DMS53 treated with DMSO at 0.1 percent for 48 hours (cell line): Measurements from ENCODE around the gene LPO.

Source experiments
- DNase-seq: peaks from one replicate; lab custom pipeline; 2025; ENCODE audit not compliant: unreplicated experiment; lab: John Stamatoyannopoulos, UW

Gene LPO

DNA sequence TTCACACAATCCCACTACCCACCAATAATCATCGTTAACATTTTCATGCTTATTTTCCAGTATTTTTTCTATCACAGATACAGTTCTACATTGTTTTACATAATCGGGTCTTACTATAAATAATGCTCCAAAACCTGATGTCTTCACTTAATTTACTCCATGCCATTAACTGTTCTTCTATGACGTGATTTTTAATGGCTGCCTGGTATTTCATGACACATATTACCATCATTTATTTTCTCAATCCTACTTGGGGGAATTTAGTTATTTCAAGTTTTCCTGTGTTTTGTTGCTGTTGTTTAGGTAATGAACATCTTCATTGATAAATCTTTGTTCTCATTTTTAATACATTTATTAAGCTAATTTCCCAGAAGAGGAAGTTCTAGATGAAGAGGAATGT, 14.7 kb downstream of the LPO start:
- DNase-seq: no peak

DNA sequence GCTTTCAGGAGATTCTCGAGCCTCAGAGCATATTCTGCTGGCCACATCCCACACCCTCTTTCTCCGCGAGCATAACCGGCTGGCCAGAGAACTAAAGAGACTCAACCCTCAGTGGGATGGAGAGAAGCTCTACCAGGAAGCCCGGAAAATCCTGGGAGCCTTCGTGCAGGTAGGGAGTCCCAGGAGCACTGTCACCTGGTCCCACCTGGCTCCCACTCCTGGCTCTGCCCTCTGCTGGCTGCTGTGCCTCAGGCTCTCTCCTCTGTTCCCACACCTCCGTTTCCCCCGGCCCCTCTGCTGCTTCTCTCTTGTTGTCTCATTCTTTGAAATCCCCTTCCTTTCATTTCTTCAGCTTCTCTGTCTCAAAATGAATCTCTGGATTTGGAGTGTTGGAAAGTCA, 16.4 kb downstream of the LPO start:
- no peak for DNase-seq

DNA sequence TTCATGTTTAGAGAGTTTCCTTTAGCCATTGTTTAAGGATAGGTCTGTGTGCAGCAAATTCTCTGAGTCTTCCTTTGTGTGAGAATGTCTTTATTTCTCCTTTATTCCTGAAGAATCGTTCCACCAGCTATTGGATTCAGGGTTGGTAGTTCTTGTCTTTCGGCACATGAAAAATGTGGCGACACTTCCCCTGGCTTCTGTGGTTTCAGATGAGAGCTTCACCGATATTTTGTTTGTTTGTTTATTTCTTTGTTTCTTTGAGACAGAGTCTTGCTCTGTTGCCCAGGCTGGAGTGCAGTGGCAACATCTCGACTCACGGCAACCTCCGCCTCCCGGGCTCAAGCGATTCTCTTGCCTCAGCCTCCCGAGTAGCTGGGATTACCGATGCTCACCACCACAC, 23.8 kb downstream of the LPO start:
- DNase-seq: no peak

DNA sequence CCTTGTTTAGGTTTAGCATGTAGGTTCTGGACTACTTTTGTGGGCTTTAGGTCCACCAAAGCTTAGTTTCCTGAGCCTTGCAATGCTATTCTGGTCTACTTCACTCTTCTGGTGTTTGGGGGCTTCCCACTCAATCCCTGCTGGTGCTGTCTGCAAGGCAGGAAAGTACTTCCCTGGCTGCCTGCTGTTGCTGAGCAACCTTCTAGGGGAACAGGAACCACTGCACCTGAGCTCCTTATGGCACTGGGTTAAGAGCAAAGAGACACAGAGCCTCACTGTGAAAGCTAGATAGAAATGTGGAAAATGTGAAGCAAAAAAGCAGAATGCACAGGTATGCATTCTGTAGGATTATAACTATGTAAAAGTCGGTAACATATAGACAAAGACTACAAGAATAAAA, 25.4 kb downstream of the LPO start:
- no peak for DNase-seq

DNA sequence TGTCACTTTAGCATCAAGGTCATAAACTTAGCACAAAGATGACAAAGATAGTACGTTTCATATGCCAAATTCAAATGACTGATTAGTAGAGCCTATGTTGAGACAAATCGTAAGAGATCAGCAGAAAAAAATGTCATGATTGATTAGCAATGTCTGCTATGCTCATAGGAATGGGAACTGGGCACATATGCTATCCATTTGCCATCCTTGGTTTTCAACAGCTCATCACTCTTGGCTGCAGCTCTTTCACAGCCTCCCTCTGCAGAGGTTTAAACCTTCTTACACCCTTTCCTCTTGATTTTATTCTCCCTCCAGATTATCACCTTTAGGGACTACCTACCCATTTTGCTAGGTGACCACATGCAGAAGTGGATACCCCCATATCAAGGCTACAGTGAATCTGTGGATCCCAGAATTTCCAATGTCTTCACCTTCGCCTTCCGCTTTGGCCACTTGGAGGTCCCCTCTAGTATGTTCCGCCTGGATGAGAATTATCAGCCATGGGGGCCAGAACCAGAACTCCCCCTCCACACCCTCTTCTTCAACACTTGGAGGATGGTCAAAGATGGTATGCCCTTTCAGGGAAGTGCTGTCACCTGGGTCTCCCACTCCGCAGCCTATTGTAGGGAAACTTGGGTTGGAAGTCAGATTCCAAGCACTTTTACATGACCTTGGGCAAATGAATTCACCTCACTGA, 26.2 kb downstream of the LPO start:
- DNase-seq: no peak

DNA sequence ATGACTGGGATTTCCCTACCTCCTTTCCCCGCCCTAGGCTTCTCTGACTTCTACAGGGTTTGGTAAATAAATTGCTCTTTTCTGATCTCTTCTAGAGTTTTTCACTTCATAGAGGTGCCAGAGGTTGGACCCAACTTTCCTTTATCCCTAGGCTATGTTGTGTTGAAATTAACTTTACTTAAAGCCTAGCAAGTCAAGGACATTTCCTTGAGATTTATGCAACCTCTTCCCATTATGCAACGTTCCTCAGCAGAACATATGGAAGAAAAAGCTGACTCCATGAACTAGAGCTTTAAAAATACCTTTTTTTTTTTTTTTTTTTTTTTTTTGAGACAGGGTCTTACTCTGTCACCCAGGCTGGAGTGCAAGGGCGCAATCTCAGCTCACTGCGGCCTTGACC, 26.9 kb downstream of the LPO start:
- DNase-seq: no peak

DNA sequence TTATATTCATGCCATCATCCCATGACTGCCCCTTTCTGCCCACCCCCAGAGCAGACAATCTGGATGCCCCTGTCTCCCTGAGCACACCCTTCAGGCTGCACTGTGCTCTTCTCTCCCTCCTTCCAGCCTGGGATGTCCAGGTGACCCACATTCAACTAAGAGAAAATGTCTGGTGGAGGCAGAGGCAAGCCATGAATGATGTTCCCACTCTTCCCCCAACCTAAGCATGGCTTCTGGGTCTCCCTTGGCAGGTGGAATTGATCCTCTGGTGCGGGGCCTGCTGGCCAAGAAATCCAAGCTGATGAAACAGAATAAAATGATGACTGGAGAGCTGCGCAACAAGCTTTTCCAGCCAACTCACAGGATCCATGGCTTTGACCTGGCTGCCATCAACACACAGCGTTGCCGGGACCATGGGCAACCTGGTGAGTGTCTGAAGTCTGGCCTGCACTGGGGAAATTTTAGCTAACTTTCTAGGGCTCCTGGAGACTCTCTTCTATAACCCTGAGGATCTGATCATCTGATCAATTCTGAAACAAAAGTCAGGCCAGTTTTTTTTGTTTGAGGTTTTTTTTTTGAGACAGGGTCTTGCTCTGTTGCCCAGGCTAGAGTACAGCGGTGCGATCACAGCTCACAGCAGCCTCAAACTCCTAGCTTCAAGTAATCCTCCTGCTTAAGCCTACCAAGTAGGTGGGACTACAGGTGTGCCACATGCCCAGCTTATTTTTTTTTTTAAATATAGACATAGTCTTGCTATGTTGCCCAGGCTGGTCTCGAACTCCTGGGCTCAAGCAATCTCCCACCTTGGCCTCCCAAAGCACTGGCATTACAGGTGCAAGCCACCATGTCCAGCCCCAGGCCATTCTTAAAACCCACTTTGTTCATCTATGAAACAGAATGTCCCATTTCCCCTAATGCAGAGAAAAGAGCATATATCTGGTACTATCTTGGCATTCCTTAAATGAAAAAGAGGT, 27.8 kb downstream of the LPO start:
- DNase-seq: no peak

DNA sequence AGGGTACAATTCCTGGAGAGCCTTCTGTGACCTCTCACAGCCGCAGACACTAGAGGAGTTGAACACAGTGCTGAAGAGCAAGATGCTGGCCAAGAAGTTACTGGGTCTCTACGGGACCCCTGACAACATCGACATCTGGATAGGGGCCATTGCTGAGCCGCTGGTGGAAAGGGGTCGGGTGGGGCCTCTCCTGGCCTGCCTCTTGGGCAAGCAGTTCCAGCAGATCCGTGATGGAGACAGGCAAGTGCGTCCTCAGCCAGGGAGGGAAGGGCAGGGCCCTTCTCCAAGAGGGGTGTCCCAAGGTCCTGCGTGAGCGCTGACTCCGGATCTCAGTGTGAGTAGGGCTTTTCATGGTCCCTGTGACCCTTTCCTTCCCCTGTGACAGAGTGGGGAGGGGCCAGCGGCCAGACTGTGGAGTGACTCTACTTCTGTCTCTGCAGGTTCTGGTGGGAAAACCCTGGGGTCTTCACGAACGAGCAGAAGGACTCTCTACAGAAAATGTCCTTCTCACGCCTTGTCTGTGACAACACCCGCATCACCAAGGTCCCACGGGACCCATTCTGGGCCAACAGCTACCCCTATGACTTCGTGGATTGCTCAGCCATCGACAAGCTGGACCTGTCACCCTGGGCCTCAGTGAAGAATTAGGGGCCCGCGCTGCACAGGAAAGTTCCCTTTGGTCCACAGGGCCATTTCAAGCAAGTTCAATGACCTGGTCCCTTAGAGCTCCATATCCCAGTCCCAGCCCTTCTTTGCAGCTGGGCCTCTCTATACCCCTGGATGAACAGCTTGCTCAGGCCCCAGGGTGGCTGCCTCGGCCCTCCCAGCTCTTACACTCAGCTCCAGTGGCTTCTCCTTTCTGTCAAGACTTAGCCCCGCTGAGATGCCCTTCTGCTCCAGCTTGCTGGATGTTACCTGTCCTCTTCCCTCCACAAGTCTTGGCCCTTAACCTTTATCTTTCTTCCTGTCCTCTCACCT, 29.3 kb downstream of the LPO start:
- no peak for DNase-seq

DNA sequence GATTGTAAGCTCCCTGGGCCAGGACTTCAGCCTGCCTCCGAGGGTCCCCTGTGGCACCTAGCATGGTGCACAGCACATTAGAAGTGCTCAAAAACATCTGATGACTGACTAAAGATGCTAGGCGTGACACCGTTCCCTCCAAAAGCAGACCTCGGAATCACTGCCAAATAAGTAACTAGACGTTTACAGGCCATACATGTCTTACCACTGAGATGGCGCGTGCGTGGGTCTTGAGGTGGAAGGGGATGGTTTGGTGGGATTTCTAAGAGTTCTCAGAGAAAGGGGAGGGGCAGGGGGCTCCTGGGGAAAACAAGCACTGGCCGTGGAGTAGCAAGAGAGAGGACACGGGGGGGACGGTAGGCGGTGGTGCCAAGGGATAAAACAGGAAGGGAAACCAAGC, 29.9 kb downstream of the LPO start:
- DNase-seq: no peak

DNA sequence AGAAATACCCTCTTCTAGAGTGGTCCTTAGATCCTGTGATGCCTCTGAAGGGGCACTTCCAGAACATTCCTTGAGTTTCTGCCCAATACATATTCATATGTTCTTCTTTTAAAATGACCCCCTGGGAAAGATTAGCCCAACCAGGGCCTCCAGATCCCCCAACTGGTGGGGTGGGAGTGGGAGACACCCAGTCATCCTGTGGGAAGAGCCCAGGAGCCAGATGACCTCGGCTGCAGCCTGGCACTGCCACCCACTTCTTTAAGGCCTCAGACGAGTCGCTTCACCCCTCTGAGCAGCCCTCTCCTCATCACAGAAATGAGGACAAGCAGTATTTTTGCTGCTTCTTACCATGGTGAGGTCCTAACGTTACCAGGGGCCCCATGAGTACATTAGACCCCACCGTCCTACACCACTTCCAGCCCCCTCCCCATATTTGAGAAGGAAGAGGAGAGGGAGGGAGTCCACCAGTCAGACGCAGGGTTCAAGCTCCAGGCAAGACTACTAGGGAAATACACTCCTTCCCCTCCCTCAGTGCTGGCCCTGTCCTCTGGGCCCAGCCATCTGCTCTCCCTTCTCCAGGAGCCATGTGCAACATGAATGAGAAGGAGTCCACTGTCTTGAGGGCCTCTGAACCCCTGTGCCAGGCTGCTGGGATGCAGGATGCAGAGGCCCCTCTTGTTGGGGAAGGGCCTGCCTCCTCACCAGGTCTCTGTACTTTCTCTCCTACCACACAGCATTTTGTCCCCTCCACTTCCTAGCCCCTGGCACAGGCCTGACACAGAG, 30.6 kb downstream of the LPO start:
- no peak for DNase-seq

DNA sequence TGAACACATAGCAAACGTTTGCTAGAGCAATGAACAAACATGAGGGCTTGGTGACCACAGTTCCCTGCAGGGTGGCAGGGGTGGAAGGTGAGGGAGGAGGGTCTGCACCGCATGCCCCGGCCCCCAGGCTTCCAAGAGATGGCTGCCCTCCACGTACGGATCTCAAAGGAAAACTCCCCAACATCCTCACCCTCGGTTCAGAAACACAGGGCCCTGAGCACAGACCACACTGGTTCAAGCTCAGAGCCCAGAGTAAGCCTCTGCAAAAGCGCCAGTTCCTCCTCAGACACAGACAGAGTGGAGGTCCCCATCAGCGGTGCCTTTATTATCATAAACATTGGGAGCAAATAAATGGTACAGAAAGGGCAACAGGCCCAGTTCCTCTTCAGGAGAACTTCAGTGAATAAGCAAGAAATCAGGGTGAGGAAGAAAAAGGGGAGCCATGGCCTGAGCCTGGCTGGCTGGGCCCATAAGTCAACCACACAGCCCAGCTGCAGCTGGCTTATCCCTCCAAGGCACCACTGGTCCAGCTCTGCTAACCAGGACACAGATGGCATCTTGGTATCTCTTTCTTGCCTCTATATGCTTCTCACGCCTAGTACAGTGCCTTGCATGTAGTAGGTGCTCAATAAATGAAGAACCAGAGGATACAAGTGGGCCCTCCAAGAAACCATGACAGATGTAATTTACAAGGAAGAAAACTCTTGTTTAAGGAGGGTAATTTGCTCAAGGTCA, 31.3 kb downstream of the LPO start:
- no peak for DNase-seq

DNA sequence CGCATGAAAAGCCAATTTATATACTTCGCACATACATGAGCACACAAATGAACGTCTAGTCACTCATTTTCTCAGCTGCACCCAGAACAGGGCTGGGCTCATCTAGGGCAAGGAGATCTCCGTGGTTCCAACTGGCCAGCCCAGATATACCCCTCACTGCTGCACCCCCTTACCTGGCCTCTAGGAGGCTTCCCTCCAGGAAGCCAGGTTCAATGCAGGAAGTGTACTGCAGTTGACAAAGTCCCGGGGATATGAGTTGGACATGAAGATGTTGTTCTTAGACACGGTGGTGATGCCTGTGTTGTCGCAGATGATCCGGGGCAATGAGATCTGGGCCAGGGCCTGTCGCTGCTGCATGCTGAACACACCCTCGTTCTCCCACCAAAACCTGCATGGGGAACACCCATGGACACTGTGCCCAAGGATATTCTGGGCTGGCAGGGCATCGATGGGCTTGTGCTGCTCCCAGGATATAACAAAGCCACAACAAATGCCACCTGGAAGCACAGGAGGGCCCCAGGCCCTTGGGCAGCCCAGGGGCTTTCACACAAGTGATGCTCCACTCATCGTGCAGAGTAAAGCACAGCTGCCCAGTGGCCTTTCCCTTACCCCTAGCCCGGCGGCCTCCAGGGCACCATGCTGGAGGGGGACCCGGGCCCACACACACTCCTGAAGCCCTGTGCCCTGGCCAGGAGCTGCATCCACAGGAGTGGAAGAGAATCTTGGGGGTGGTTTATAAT, 32.3 kb downstream of the LPO start:
- no peak for DNase-seq

DNA sequence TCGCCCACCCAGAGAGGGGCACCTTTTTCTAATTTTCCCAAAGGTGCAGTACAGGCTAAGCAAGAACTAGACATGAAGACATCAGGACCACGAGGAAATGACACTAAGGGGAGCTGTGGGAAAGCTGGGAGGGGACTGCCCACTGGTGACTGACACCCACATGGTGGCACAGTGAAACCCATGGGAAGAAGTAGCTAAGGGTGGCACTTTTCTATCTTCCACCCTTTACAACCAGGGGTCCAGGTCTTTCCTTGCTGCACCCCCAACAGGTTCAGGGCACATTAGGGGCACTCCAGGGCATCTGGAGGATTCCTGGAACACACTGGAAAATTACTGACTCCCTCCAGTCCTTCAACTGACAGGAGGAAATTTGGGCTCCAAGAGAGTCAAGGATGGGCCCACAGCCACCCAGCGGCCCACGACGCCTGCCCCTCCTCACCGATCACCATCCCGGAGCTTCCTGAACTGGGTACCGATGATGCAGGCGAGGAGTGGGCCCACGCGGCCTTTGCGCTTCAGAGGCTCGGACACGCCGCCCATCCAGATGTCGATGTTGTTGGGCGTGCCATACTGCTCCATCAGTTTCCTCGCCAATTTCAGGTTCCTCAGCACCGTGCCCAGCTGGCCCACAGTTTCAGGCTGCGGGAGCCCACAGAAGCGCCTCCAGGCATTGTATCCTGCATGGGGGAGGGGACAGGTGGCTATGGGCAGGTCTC, 33.0 kb downstream of the LPO start:
- no peak for DNase-seq

DNA sequence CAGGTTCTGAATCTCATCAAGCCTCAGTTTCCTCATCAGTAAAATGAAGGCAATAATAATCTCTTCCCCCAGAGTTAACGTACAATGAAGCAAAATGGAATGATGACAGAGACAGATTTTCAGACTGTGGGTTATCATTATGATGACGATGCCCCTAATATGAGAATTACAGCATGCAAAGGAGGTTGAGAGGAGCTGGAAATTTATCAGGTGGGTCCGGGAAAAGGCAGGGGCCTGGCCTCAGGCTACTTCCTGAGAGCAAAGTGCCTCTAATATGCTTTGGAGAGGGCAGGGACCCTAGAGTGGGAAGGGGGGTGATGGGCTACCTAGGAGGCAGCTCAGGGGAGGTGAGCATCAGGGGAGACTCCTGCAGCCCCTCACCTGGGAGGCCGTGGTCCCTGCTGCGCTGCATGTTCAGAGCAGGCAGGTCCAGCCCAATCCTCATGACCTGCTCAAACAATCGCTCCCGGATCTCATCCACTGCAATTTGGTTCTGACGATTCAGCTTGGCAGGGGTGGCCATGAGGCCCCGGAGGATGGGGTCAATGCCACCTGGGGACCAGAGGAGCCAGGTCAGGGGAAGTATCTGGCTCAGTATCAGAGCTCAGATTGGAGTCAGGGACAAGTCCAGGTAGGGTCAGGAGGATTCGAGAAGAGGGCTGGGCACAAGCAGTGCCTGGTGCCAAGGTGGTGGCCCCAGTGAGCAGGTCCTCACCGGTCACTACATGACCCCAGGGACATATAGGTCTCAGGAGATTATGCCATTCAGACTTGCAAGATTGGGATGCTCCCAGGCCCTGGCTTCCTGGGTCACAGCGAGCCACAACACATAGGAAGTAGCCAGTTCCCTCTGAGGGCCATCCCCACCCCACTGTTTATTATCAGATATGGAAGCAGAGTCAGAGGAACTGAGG, 34.2 kb downstream of the LPO start:
- no peak for DNase-seq

DNA sequence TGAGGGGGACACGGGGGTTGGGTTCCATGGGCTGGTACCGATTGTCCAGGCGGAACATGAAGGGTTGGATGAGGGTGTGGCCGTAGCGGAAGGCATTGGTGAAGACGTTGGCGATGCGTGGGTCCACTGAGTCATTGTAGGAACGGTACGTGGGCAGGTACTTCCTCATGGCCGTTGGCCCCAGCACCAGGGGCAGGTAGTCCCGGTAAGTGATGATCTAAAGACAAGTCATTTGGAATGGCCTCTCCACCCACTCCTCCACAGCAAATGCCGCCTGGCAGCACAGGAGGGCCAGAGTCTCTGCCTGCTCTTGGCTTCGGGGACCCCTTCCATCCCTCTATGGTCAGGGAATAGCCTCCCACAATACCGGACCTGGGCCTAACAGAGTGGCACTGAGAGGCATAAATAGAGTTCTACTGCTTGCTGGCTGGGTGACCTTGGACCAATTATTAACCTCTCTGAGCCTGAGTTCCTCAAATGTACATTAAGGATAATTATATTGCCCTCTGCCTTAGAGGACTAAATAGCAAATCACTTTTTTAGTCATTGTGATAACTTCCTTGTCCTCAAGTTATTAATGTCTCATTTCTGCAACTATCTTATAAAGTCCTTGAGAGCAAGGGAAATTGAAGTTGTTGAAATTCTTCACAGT, 35.2 kb downstream of the LPO start:
- no peak for DNase-seq

DNA sequence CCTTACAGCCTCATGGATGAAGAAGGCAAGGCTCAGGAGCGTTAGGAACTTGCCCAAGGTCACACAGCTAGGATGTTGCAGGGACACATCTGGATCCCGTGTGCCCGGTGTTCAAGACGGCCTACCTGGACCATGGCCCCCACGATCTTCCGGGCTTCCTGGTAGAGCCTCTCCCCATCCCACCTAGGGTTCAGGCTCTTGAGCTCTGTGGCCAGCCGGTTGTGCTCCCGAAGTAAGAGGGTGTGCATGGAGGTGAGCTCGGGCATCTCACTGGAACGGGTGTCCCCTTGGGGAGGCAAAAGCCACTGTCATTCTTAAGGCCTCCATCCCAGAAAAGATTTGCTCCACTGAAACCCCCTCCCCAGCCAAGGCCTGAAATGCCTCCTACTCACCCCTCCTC, 37.0 kb downstream of the LPO start:
- no peak for DNase-seq

DNA sequence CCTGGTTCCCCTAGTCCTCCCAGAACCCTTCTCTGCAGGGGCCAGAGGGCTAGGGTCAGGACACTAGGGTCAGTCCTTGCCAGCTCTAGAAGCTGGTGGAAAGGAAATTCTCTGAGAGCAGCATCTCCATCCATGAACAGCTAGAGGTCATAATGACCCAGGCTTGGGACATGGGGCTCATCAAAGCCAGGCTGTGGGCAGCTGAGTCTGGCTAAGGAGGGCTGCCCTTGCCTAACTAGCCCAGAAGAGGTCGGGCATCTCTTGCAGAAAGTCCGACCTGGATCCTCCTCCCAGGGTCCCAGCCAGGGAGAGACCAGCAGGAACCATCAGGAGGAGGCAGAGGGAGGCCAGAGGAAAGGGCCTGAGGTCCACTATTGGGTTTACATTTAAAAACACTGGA, 38.0 kb downstream of the LPO start:
- no peak for DNase-seq
